Neuron (in vitro differentiated cells): Measurements from ENCODE around the gene MSRB1.
"Not testable (repeated sequence)": the region's sequence is repeated elsewhere in the genome, so short reads cannot be mapped to it uniquely, and the experiment has no call there.

Experiments
- H2AFZ ChIP-seq: one replicate; pipeline ENCODE4 v1.6.1; 2013; ENCODE audit warnings: low read depth, mild to moderate bottlenecking, inconsistent platforms, low read length, moderate library complexity
- H3K27me3 ChIP-seq: one replicate; pipeline ENCODE4 v1.6.1; 2013; ENCODE audit warnings: low read length; ENCODE audit not compliant: insufficient read depth
- H3K36me3 ChIP-seq: one replicate; pipeline ENCODE4 v1.6.1; 2013; ENCODE audit warnings: low read length; ENCODE audit not compliant: insufficient read depth
- H3K4me1 ChIP-seq: one replicate; pipeline ENCODE4 v1.6.1; 2013; ENCODE audit warnings: low read length; ENCODE audit not compliant: insufficient read depth
- H3K4me3 ChIP-seq: 2 replicates; pipeline ENCODE4 v1.5.1; 2013; ENCODE audit warnings: mild to moderate bottlenecking, low read length, moderate library complexity
- H3K9me3 ChIP-seq: one replicate; pipeline ENCODE4 v1.6.1; 2013; ENCODE audit warnings: low read length

MSRB1 gene

DNA sequence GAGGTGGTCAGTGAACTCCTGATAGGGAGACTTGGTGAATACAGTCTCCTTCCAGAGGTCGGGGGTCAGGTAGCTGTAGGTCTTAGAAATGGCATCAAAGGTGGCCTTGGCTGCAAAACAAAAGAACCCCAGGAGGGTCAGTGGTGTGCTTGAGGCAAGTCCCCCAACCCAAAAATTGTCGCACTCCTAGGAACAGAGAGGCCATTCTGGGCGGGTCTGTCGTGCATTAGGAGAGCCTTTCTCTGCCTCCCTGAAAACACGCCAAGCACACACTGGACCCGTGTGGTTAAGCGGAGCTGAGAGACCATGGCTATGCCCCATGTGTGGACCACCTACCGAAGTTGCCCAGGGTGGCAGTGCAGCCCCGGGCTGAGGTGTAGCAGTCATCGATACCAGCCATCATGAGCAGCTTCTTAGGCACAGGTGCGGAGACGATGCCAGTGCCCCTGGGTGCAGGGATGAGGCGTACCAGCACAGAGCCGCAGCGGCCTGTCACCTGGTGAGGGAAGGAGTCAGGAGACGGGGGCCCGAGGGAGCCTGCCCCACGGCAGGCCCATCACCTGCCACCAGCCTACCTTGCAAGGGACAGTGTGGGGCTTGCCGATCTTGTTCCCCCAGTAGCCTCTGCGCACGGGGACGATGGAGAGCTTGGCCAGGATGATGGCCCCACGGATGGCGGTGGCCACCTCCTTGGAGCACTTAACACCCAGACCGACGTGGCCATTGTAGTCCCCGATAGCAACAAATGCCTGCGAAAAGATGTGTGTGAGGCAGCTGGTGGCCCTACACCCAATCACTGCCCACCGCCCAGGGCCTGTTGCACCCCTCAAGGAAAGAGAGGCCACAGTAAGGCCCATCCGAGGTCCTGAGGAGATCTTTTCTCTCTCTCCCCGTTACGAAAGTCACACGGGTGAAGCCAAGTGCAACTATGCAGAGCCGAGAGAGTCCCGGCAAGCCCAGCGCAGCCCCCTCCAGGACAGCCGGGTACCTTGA lies 19.5 kb upstream of the MSRB1 start:
- H3K36me3 ChIP-seq = peaks cover 29% of the 10 kb centered on the region
- H3K4me1 ChIP-seq = peaks cover 31% of the 10 kb centered on the region
- not testable (repeated sequence) for H3K9me3 ChIP-seq, H3K27me3 ChIP-seq, H2AFZ ChIP-seq
- peak overlapping the region; percentile 95 for H3K4me3 ChIP-seq

- peaks cover 29% of the 10 kb centered on the region for H3K36me3 ChIP-seq
- H3K27me3 ChIP-seq = no peaks in the 10 kb centered on the region
- no peaks in the 10 kb centered on the region for H3K9me3 ChIP-seq
- H2AFZ ChIP-seq = no peak overlapping the region
- no peak overlapping the region for H3K4me3 ChIP-seq
- H3K4me1 ChIP-seq = peaks cover 31% of the 10 kb centered on the region
Measured at GRCh38 chr16:1961651-1962067, 18.7 kb upstream of the MSRB1 start.

DNA sequence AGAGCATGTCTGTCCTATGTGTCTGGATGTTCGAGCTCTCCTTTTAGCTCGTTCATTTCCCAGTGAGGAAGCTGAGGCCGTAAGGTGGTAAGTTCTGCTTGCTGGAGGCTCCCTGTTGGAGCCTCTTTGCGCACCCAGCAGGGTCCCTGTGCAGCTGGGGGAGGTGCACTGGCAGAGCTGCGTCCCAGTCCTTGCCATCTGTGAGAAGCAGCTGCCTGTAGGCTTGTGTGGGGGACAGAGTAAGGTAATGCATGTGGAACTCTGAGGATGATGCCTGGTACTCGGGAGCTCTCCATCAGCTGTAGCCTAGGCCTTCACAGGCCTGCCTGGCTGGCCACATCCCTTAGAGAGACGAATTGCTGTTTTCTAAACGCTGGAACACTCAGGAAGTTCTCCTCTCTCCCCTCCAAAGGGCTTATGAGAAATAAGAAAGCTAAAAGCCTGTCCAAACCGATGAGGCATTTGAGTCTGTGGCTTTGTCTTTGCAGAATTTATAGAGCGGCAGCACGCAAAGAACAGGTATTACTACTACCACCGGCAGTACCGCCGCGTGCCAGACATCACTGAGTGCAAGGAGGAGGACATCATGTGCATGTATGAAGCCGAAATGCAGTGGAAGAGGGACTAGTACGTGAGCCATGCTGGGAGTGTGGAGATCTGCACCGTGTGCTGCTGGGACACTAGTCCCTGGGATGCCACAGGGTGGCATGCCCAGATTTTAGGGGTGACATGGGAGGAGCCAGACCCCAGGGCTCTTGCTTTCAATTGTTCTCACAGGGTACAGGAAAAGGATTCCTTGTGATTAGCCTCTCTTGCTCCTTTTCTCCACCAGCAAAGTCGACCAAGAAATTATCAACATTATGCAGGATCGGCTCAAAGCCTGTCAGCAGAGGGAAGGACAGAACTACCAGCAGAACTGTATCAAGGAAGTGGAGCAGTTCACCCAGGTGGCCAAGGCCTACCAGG lies 17.9 kb upstream of the MSRB1 start:
- peaks cover 30% of the 10 kb centered on the region for H3K4me1 ChIP-seq

DNA sequence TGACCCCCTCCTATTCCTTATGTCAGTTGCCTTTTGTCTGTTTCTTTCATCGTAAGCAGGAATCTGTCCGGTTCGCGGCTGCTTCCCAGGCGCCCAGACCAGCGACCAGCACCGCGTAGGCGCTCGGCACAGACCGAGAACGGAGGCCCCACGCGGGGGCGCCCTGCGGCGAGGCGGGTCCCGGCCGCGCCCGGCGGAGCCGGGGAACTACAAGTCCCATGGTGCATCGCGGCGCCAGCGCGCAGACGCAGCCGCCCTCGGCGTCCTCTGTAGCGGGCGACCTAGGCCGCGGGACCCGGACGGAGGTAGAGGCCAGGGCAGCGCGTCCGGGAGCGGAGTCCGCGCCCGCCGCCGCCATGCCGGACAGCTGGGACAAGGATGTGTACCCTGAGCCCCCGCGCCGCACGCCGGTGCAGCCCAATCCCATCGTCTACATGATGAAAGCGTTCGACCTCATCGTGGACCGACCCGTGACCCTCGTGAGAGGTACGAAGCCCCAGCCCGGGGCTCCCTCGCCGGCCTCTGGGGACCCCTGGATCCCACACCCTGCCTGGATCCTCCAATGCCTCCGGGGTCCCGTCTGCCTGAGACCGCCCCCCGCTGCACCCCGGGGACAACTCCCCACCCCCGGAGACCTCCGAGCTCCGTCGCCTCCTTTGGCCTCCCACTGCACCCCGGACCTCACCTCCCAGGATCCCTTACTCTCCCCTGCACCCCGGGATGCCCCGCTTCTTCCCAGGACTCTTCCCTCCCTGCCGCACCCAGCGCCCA lies 16.5 kb upstream of the MSRB1 start, which contains the start of gene NDUFB10:
Gene NDUFB10 (plus strand): TSS at position 270 of the 771 bp plus-strand sequence. CDS start 87 bp downstream, at position 357.
- Histone ChIP-seq H3K27me3 (no peaks in the 10 kb centered on the region), H2AFZ (peak within 1 kb of the TSS; percentile 31), H3K4me1 (peaks cover 23% of the 10 kb centered on the region), H3K9me3 (no peaks in the 10 kb centered on the region), H3K4me3 (peak within 1 kb of the TSS; percentile 93), H3K36me3 (peaks cover 29% of the 10 kb centered on the region)

More for the DNA sequence above, 17.9 kb upstream of the MSRB1 start:
- H2AFZ ChIP-seq = no peak overlapping the region
- H3K27me3 ChIP-seq = no peaks in the 10 kb centered on the region
- peak overlapping the region; percentile 93 for H3K4me3 ChIP-seq
- H3K9me3 ChIP-seq = no peaks in the 10 kb centered on the region
- H3K36me3 ChIP-seq = peaks cover 29% of the 10 kb centered on the region

DNA sequence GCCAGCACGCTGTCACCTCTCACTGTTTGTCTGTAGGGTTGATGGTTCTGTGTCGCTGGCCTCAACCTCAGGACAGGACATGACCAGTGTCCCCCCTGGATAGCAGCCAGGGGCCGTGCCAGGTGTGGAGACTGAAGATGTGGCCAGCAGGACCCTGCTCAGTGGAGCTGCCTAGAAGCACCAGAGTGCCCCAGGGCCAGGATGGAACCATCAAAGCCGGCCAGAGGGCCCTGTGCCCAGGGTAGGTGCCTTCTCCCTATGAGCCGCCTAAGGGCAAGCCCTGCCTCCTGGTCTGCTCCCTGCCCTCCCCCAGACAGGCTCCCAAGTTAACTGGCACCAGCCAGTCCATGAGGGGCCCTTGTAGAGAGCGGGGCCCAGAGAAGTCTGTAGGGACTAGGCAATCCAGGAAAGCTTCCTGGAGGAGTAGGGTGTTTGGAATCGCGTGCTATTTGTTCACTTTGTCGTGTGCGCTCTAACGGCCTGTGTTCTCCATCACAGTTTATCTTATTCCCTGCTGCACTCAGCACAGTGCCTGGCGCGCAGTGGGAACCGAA lies 15.8 kb upstream of the MSRB1 start:
- Histone ChIP-seq H3K9me3 (no peaks in the 10 kb centered on the region), H3K36me3 (peaks cover 26% of the 10 kb centered on the region), H3K27me3 (no peaks in the 10 kb centered on the region), H2AFZ (no peak overlapping the region), H3K4me3 (peak overlapping the region; percentile 93), H3K4me1 (peaks cover 20% of the 10 kb centered on the region)

- not testable (repeated sequence) for H3K9me3 ChIP-seq, H2AFZ ChIP-seq, H3K27me3 ChIP-seq, H3K4me3 ChIP-seq
- Histone ChIP-seq H3K36me3 (peaks cover 19% of the 10 kb centered on the region), H3K4me1 (peaks cover 13% of the 10 kb centered on the region)
Measured at GRCh38 chr16:1958143-1958491, 15.1 kb upstream of the MSRB1 start.

DNA sequence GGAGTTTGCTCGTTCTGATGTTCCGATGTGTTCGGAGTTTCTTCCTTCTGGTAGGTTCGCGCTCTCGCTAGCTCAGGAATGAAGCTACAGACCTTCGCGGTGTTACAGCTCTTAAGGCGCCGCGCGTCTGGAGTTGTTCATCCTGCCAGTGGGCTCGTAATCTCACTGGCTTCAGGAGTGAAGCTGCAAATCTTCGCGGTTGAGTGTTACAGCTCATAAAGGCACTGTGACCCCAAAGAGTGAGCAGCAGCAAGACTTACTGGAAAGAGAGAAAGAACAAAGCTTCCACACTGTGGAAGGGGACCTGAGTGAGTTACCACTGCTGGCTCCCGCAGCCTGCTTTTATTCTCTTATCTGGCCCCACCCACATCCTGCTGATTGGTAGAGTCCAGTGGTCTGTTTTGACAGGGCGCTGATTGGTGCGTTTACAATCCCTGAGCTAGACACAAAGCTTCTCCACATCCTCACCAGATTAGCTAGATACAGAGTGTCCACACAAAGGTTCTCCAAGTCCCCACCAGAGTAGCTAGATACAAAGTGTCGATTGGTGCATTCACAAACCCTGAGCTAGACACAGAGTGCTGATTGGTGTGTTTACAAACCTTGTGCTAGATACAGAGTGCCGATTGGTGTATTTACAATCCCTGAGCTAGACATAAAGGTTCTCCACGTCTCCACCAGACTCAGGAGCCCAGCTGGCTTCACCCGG lies 14.6 kb upstream of the MSRB1 start:
- not testable (repeated sequence) for H3K27me3 ChIP-seq, H3K9me3 ChIP-seq, H2AFZ ChIP-seq, H3K4me3 ChIP-seq
- Histone ChIP-seq H3K4me1 (peaks cover 13% of the 10 kb centered on the region), H3K36me3 (peaks cover 14% of the 10 kb centered on the region)

DNA sequence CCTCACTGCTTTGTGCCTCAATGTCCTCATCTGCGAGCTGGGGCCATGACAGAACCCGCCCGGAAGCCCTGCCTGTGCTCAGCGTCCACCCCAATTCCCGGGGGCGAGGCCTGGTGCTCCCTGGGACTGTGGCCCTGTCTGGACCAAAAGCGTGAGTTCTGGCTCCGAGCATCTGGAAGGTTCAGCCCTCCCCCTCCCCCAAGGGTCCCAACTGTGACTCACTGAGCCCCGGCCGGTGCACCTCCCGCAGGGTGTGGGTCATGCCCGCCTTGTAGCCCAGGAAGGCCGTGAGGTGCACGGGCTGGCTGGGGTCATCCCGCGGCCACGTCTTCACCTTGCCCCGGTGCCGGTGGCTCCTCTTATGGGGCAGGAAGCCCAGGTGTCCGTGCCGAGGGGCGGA lies 10.7 kb upstream of the MSRB1 start:
- Histone ChIP-seq H3K4me1 (no peaks in the 10 kb centered on the region), H3K4me3 (no peak overlapping the region), H3K36me3 (no peaks in the 10 kb centered on the region), H2AFZ (no peak overlapping the region), H3K27me3 (no peaks in the 10 kb centered on the region), H3K9me3 (no peaks in the 10 kb centered on the region)

DNA sequence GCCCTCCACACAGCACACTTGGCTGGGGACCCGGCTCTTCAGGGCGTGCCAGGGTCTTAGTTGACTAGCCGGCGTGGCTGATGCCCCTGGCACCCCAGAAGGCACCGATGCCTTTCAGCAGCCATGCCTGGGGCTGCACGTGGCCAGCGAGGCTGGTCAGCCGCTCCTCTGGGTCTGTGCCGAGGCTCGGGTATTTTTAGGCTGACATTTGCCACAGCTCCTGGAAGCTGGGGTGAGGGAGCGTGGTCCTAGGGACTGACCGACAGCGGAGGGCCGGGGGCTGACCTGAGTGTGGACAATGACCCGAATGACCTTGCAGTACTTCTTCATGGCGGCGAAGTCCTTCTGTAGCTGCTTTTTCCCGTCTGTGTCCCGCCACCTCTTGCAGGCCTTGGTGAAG lies 7.6 kb upstream of the MSRB1 start:
- no peak overlapping the region for H2AFZ ChIP-seq

DNA sequence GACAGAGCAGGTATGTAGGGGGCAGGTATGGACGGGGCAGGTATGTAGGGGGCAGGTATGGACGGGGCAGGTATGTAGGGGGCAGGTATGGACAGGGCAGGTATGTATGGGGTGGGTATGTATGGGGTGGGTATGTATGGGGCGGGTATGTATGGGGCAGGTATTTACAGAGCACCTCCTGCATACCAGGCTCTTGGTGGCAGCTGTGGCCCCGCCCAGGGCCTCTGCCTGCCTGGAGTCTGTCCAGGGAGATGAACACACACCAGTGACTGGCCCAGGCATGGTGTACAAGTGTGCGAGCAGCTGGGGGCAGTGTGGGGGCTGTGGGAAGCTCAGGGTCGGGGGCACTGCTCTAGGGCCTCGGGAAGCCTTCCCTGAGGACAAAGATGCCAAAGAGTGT lies 7.0 kb upstream of the MSRB1 start:
- H3K4me1 ChIP-seq = no peaks in the 10 kb centered on the region
- H3K36me3 ChIP-seq = no peaks in the 10 kb centered on the region
- H2AFZ ChIP-seq = no peak overlapping the region
- H3K27me3 ChIP-seq = no peaks in the 10 kb centered on the region
- no peak overlapping the region for H3K4me3 ChIP-seq
- H3K9me3 ChIP-seq = no peaks in the 10 kb centered on the region

More for the DNA sequence above, 7.6 kb upstream of the MSRB1 start:
- H3K4me1 ChIP-seq = no peaks in the 10 kb centered on the region
- H3K9me3 ChIP-seq = no peaks in the 10 kb centered on the region
- no peak overlapping the region for H3K4me3 ChIP-seq
- no peaks in the 10 kb centered on the region for H3K27me3 ChIP-seq
- no peaks in the 10 kb centered on the region for H3K36me3 ChIP-seq

DNA sequence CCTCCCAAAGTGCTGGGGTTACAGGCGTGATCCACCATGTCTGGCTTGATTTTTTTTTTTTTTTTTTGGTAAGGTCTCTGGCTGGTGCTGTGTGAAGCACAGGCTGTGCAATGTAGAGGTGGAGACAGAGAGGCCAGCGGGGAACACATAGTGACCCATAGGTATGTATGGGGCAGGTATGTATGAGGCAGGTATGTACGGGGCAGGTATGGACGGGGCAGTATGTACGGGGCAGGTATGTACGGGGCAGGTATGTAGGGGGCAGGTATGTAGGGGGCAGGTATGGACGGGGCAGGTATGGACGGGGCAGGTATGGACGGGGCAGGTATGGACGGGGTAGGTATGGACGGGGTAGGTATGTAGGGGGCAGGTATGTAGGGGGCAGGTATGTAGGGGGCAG lies 6.5 kb upstream of the MSRB1 start:
- no peaks in the 10 kb centered on the region for H3K9me3 ChIP-seq
- no peaks in the 10 kb centered on the region for H3K36me3 ChIP-seq
- H3K4me1 ChIP-seq = no peaks in the 10 kb centered on the region
- no peak overlapping the region for H2AFZ ChIP-seq
- no peaks in the 10 kb centered on the region for H3K27me3 ChIP-seq
- no peak overlapping the region for H3K4me3 ChIP-seq

GRCh38 chr16:1947369-1947670 lies 4.3 kb upstream of the MSRB1 start:
- Histone ChIP-seq H3K9me3 (no peaks in the 10 kb centered on the region), H3K36me3 (no peaks in the 10 kb centered on the region), H3K27me3 (no peaks in the 10 kb centered on the region), H2AFZ (no peak overlapping the region), H3K4me3 (no peak overlapping the region), H3K4me1 (peaks cover 2% of the 10 kb centered on the region)
